ENCODE measurements around the gene NDUFB11. TPM values are rescaled to one million over a fixed set of nuclear protein-coding genes. Genes with fewer than 3 reads are reported as not detected.

NDUFB11 gene
- total RNA-seq, 2 experiments from 2014 or later, result 50.1 to 53.2 TPM

- DNase-seq, result no peak
- CTCF ChIA-PET, result no interaction called here
- no peak for ATAC-seq (ENCODE audit: poor library complexity)
- H3K4me1 Mint-ChIP-seq (ENCODE audit: low read depth), result peaks cover 4% of the 10 kb centered on the region
- H3K27ac ChIP-seq (ENCODE audit: low read depth in 1 of 2, low read length in 2 of 2), result no peak overlapping the region
- H3K27me3 ChIP-seq (ENCODE audit: control insufficient read depth in 1 of 2, insufficient read depth in 2 of 2, low read length in 2 of 2), result no peaks in the 10 kb centered on the region
- H3K36me3 ChIP-seq (ENCODE audit: insufficient read depth, low read length), result peaks cover 19% of the 10 kb centered on the region
- peaks cover 29% of the 10 kb centered on the region for H3K36me3 Mint-ChIP-seq (ENCODE audit: low read depth)
- POLR2A ChIA-PET, result no interaction called here
- TF ChIP-seq, protein P1, sequence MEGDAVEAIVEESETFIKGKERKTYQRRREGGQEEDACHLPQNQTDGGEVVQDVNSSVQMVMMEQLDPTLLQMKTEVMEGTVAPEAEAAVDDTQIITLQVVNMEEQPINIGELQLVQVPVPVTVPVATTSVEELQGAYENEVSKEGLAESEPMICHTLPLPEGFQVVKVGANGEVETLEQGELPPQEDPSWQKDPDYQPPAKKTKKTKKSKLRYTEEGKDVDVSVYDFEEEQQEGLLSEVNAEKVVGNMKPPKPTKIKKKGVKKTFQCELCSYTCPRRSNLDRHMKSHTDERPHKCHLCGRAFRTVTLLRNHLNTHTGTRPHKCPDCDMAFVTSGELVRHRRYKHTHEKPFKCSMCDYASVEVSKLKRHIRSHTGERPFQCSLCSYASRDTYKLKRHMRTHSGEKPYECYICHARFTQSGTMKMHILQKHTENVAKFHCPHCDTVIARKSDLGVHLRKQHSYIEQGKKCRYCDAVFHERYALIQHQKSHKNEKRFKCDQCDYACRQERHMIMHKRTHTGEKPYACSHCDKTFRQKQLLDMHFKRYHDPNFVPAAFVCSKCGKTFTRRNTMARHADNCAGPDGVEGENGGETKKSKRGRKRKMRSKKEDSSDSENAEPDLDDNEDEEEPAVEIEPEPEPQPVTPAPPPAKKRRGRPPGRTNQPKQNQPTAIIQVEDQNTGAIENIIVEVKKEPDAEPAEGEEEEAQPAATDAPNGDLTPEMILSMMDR (IDR thresholded peaks at IDR 0.05), result no peak
- no peak overlapping the region for H3K27ac Mint-ChIP-seq
- no peaks in the 10 kb centered on the region for H3K4me1 ChIP-seq (ENCODE audit: insufficient read depth, low read length)
- no peaks in the 10 kb centered on the region for H3K9me3 ChIP-seq (ENCODE audit: control insufficient read depth in 1 of 2, insufficient read depth in 1 of 2, low read length in 2 of 2)
- H3K4me3 ChIP-seq (ENCODE audit: low read length), result no peak overlapping the region
- H3K9me3 Mint-ChIP-seq, result no peaks in the 10 kb centered on the region
- intact Hi-C loops (cut with DNase I, micrococcal nuclease), result no loop called here
- no peak overlapping the region for H3K4me3 Mint-ChIP-seq
- no peaks in the 10 kb centered on the region for H3K27me3 Mint-ChIP-seq
These were observed 14.3 kb upstream of the NDUFB11 start for GRCh38 chrX:47158781-47159180.

- ChIA-PET CTCF (no interaction called here), POLR2A (no interaction called here)
- H3K36me3 Mint-ChIP-seq (ENCODE audit: low read depth), result peaks cover 34% of the 10 kb centered on the region
- TF ChIP-seq, protein P1 (IDR thresholded peaks at IDR 0.05), result no peak
- peaks cover 4% of the 10 kb centered on the region for H3K4me1 Mint-ChIP-seq (ENCODE audit: low read depth)
- no peaks in the 10 kb centered on the region for H3K27me3 Mint-ChIP-seq
- ATAC-seq (ENCODE audit: poor library complexity), result no peak
- H3K27ac ChIP-seq (ENCODE audit: low read depth in 1 of 2, low read length in 2 of 2), result no peak overlapping the region
- no peak overlapping the region for H3K4me3 ChIP-seq (ENCODE audit: low read length)
- no peaks in the 10 kb centered on the region for H3K9me3 ChIP-seq (ENCODE audit: control insufficient read depth in 1 of 2, insufficient read depth in 1 of 2, low read length in 2 of 2)
- no peaks in the 10 kb centered on the region for H3K4me1 ChIP-seq (ENCODE audit: insufficient read depth, low read length)
- no peaks in the 10 kb centered on the region for H3K9me3 Mint-ChIP-seq
- H3K4me3 Mint-ChIP-seq, result no peak overlapping the region
- no peak overlapping the region for H3K27ac Mint-ChIP-seq
- intact Hi-C loops (cut with DNase I, micrococcal nuclease), result no loop called here
- H3K27me3 ChIP-seq (ENCODE audit: control insufficient read depth in 1 of 2, insufficient read depth in 2 of 2, low read length in 2 of 2), result no peaks in the 10 kb centered on the region
- peak in 1 of 14 experiments; percentile 10 for DNase-seq
- H3K36me3 ChIP-seq (ENCODE audit: insufficient read depth, low read length), result peaks cover 19% of the 10 kb centered on the region
These were observed 13.6 kb upstream of the NDUFB11 start for GRCh38 chrX:47158131-47158530.

DNA sequence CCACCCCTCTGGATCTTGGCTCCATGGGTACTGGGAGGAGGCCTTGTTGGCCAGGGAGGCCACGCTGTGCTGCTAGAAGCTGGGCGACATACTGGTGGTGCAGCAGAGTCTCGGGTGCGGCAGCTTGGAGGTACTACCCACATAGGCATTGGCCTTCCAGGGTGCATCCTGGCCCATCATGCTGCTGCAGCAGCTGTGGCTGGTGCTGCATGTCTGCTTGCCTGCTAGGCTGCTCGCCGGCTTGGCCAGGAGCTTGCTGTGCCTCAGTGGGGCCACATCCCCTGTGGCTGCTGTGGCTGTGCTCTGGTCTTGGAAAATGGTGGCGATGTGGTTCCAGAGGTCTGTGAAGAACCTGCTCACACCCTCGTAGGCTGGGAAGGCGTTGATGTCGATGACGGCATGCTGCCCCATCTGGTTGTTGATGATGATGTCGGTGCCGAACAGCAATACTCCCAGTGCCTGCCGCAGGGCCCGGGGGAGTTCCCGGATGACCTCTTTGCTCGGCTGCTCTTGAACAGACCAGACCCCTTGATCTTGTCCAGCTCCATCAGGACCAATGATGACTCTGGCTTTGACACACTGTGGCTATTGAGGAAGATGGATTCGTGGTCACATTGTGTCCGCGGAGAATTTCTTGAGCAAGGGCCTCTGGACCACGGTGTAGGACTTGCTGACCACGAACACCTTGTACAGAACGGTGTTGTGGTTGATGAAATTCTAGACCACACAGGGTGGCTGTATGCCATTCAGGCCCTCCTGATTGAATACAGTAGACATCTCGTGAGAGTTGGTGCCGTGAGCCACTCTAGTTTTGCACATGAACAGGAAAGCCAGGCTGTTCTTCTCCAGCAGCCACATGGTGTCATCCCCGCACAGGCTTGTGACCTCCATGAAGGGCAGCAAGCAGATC, 12.4 kb upstream of the NDUFB11 start:
- Histone ChIP-seq H3K9me3 (ENCODE audit: control insufficient read depth in 1 of 2, insufficient read depth in 1 of 2, low read length in 2 of 2) (no peaks in the 10 kb centered on the region), H3K27me3 (ENCODE audit: control insufficient read depth in 1 of 2, insufficient read depth in 2 of 2, low read length in 2 of 2) (no peaks in the 10 kb centered on the region), H3K4me1 (ENCODE audit: insufficient read depth, low read length) (no peaks in the 10 kb centered on the region), H3K36me3 (ENCODE audit: insufficient read depth, low read length) (peaks cover 24% of the 10 kb centered on the region), H3K4me3 (ENCODE audit: low read length) (no peak overlapping the region), H3K27ac (ENCODE audit: low read depth in 1 of 2, low read length in 2 of 2) (no peak overlapping the region)
- H3K27me3 Mint-ChIP-seq, result no peaks in the 10 kb centered on the region
- peaks cover 4% of the 10 kb centered on the region for H3K4me1 Mint-ChIP-seq (ENCODE audit: low read depth)
- H3K9me3 Mint-ChIP-seq, result no peaks in the 10 kb centered on the region
- peaks cover 34% of the 10 kb centered on the region for H3K36me3 Mint-ChIP-seq (ENCODE audit: low read depth)
- intact Hi-C loops (cut with DNase I, micrococcal nuclease), result no loop called here
- TF ChIP-seq, protein P1 (IDR thresholded peaks at IDR 0.05), result no peak
- no peak for DNase-seq
- ATAC-seq (ENCODE audit: poor library complexity), result no peak
- no peak overlapping the region for H3K27ac Mint-ChIP-seq
- ChIA-PET POLR2A (no interaction called here), CTCF (no interaction called here)
- no peak overlapping the region for H3K4me3 Mint-ChIP-seq
